Small intestine (tissue), 7 donors: ENCODE results near the gene LOX. TPM values are rescaled to one million over a fixed set of nuclear protein-coding genes. Genes with fewer than 3 reads are reported as not detected.
"Not testable (repeated sequence)": the region's sequence is repeated elsewhere in the genome, so short reads cannot be mapped to it uniquely, and the experiment has no call there.

Source experiments
- DNase-seq, 2 donors: peaks; one replicate each; pipeline versions ENCODE4 v3.0.0 to v3.0.0-alpha.2; 2013
- FAIRE-seq: peaks from 2 replicates; lab custom pipeline; 2012; peaks lifted over from hg19 to GRCh38; lab: Jason Lieb, UNC
- H3K27ac ChIP-seq, 3 donors: one replicate each; pipeline ENCODE4 v1.5.1; 2013; ENCODE audit warnings: low read length in 2 of 3, mild to moderate bottlenecking in 2 of 3, control low read depth in 1 of 3, inconsistent platforms in 1 of 3, low read depth in 1 of 3, moderate library complexity in 1 of 3
- H3K27me3 ChIP-seq, 3 donors: one replicate each; pipeline ENCODE4 v1.6.1; 2013; ENCODE audit warnings: low read length in 3 of 3, inconsistent platforms in 1 of 3; ENCODE audit not compliant: control insufficient read depth in 3 of 3, insufficient read depth in 3 of 3
- H3K36me3 ChIP-seq, 3 donors: one replicate each; pipeline ENCODE4 v1.6.1; 2013; ENCODE audit warnings: low read length in 3 of 3, inconsistent platforms in 1 of 3, low read depth in 1 of 3, mild to moderate bottlenecking in 1 of 3, moderate library complexity in 1 of 3; ENCODE audit not compliant: control insufficient read depth in 3 of 3, insufficient read depth in 2 of 3
- H3K4me1 ChIP-seq, 3 donors: one replicate each; pipeline ENCODE4 v1.6.1; 2013; ENCODE audit warnings: low read length in 2 of 3, inconsistent platforms in 1 of 3, low read depth in 1 of 3, mild to moderate bottlenecking in 1 of 3, moderate library complexity in 1 of 3; ENCODE audit not compliant: control insufficient read depth in 3 of 3, insufficient read depth in 2 of 3
- H3K4me3 ChIP-seq, 3 donors: one replicate each; pipeline ENCODE4 v1.5.1; 2013; ENCODE audit warnings: low read length in 3 of 3, control low read depth in 1 of 3, inconsistent platforms in 1 of 3, low read depth in 1 of 3, mild to moderate bottlenecking in 1 of 3, moderate library complexity in 1 of 3
- H3K9me3 ChIP-seq, 2 donors: one replicate each; pipeline ENCODE4 v1.6.1; 2013; ENCODE audit warnings: low read depth in 1 of 2, low read length in 1 of 2; ENCODE audit not compliant: control insufficient read depth in 2 of 2, insufficient read depth in 1 of 2
- WGBS, 3 donors: extraction: QIAGEN DNeasy Blood & Tissue Kit; methylation state at CpG; one replicate each; pipeline ENCODE4 v1.1.7; 2013; 5-methylcytosine and 5-hydroxymethylcytosine counted together
- polyA plus RNA-seq, 4 donors: library from polyadenylated mRNA; stranded (reverse) in 3 of 4; unstranded in 1 of 4; fragments of 200-250 nt in 3 of 4; fragments of 120-200 nt in 1 of 4; gene quantifications; one replicate each; pipeline versions ENCODE4 v1.2.1 to v1.2.3, GENCODE V29; 2013
- donor health status: healthy with polysubstance abuse.
- donor health status: control.
- donor health status: control.
- donor health status: Bipolar disorder and iron deficiency.
- donor health status: healthy.

Gene LOX
- polyA plus RNA-seq, 4 donors, result 0.45 to 8.5 (median 2.3) TPM

- no peaks in the 10 kb centered on the region for H3K27me3 ChIP-seq
- 85 to 88% (median 85%) methylated on average over 4 of the region's 4 CpGs for WGBS, 3 donors
- FAIRE-seq (no peak), DNase-seq (no peak)
- H3K4me3 ChIP-seq, result no peak overlapping the region
- H3K36me3 ChIP-seq, result no peaks in the 10 kb centered on the region
- H3K27ac ChIP-seq, result no peak overlapping the region
- no peaks in the 10 kb centered on the region for H3K4me1 ChIP-seq
- no peaks in the 10 kb centered on the region for H3K9me3 ChIP-seq
Observed at GRCh38 chr5:122107016-122107415, 29.0 kb upstream of the LOX start.

- Histone ChIP-seq H3K4me1 (no peaks in the 10 kb centered on the region), H3K4me3 (no peak overlapping the region), H3K27me3 (no peaks in the 10 kb centered on the region), H3K36me3 (no peaks in the 10 kb centered on the region), H3K9me3 (no peaks in the 10 kb centered on the region), H3K27ac (no peak overlapping the region)
- WGBS, 3 donors, result 86 to 94% (median 87%) methylated on average over 2 of the region's 2 CpGs
- FAIRE-seq (no peak), DNase-seq (no peak)
Observed at GRCh38 chr5:122105909-122106308, 27.9 kb upstream of the LOX start.

- no peak overlapping the region for H3K27ac ChIP-seq
- H3K27me3 ChIP-seq, result no peaks in the 10 kb centered on the region
- no peaks in the 10 kb centered on the region for H3K9me3 ChIP-seq
- no peaks in the 10 kb centered on the region for H3K4me1 ChIP-seq
- no peaks in the 10 kb centered on the region for H3K36me3 ChIP-seq
- H3K4me3 ChIP-seq, result no peak overlapping the region
- WGBS, 3 donors, result 76 to 92% (median 91%) methylated on average over 1 of the region's 1 CpG
- no peak for FAIRE-seq
- no peak for DNase-seq
Observed at GRCh38 chr5:122102825-122103224, 24.8 kb upstream of the LOX start.

GRCh38 chr5:122101636-122102285 lies 23.7 kb upstream of the LOX start:
- H3K4me3 ChIP-seq, result no peak overlapping the region
- WGBS, 3 donors, result 33 to 41% (median 33%) methylated on average over 4 of the region's 4 CpGs
- H3K4me1 ChIP-seq, result no peaks in the 10 kb centered on the region
- H3K9me3 ChIP-seq, result no peaks in the 10 kb centered on the region
- DNase-seq (peak; percentile 46 to 48), FAIRE-seq (no peak)
- H3K36me3 ChIP-seq, result no peaks in the 10 kb centered on the region
- H3K27ac ChIP-seq, result no peak overlapping the region
- no peaks in the 10 kb centered on the region for H3K27me3 ChIP-seq

GRCh38 chr5:122099060-122099790 lies 21.2 kb upstream of the LOX start:
- Histone ChIP-seq H3K27ac (no peak overlapping the region), H3K9me3 (no peaks in the 10 kb centered on the region), H3K36me3 (no peaks in the 10 kb centered on the region), H3K4me1 (no peaks in the 10 kb centered on the region), H3K27me3 (no peaks in the 10 kb centered on the region), H3K4me3 (no peak overlapping the region)
- FAIRE-seq (no peak), DNase-seq (peak in 1 of 2 donors; percentile 35)
- 79 to 85% (median 83%) methylated on average over 6 of the region's 6 CpGs for WGBS, 3 donors

- Histone ChIP-seq H3K36me3 (no peaks in the 10 kb centered on the region), H3K27ac (no peak overlapping the region), H3K4me3 (no peak overlapping the region), H3K9me3 (no peaks in the 10 kb centered on the region), H3K27me3 (peaks cover 0 to 2% (median 0%) of the 10 kb centered on the region in 3 donors), H3K4me1 (no peaks in the 10 kb centered on the region)
- FAIRE-seq (no peak), DNase-seq (no peak)
- WGBS, 3 donors, result 72 to 88% (median 73%) methylated on average over 1 of the region's 1 CpG
Observed at GRCh38 chr5:122097391-122097790, 19.3 kb upstream of the LOX start.

- Histone ChIP-seq H3K4me1 (no peaks in the 10 kb centered on the region), H3K4me3 (no peak overlapping the region), H3K27me3 (peaks cover 0 to 6% (median 0%) of the 10 kb centered on the region in 3 donors), H3K9me3 (no peaks in the 10 kb centered on the region), H3K36me3 (no peaks in the 10 kb centered on the region), H3K27ac (no peak overlapping the region)
- no peak for FAIRE-seq
- 72 to 77% (median 73%) methylated on average over 3 of the region's 3 CpGs for WGBS, 3 donors
- no peak for DNase-seq
Observed at GRCh38 chr5:122095158-122095557, 17.1 kb upstream of the LOX start.

GRCh38 chr5:122094251-122094650 lies 16.2 kb upstream of the LOX start:
- not testable (repeated sequence) for H3K36me3 ChIP-seq, H3K4me3 ChIP-seq, DNase-seq, H3K4me1 ChIP-seq, H3K9me3 ChIP-seq, H3K27ac ChIP-seq, FAIRE-seq, H3K27me3 ChIP-seq
- WGBS, 3 donors, result 73 to 81% (median 73%) methylated on average over 5 of the region's 5 CpGs
